GM21619 (cell line): Measurements from ENCODE around the gene PLEKHH2.
"Not testable (repeated sequence)": the region's sequence is repeated elsewhere in the genome, so short reads cannot be mapped to it uniquely, and the experiment has no call there.

Experiments
- ATAC-seq: cut with Tn5 transposase; IDR thresholded peaks from one replicate; pipeline ENCODE4 v1.9.1; 2021; ENCODE audit not compliant: unreplicated experiment

PLEKHH2 gene

GRCh38 chr2:43637030-43637803 is at the start of gene PLEKHH2:
TSS of gene PLEKHH2 (plus strand) at chr2:43637260. CDS start at chr2:43644674, 7,414 bp downstream.
- ATAC-seq: peak; percentile 100

GRCh38 chr2:43592443-43592842 is 44.6 kb upstream of the PLEKHH2 start:
- ATAC-seq: no peak

- no peak for ATAC-seq
Observed at GRCh38 chr2:43593254-43593653, 43.8 kb upstream of the PLEKHH2 start.

- ATAC-seq: no peak
Observed at GRCh38 chr2:43594875-43595274, 42.2 kb upstream of the PLEKHH2 start.

GRCh38 chr2:43595603-43596412 is 41.3 kb upstream of the PLEKHH2 start, which contains the start of gene THADA:
TSS of gene THADA (minus strand) at chr2:43596038. CDS start at chr2:43592392, 3,646 bp downstream.
- peak; percentile 99 for ATAC-seq

- ATAC-seq: not testable (repeated sequence)
Observed at GRCh38 chr2:43600596-43600995, 36.5 kb upstream of the PLEKHH2 start.

- ATAC-seq: no peak
Observed at GRCh38 chr2:43604674-43605073, 32.4 kb upstream of the PLEKHH2 start.

GRCh38 chr2:43605079-43605655 is 31.9 kb upstream of the PLEKHH2 start:
- no peak for ATAC-seq

- no peak for ATAC-seq
Observed at GRCh38 chr2:43605851-43606250, 31.2 kb upstream of the PLEKHH2 start.

- ATAC-seq: no peak
Observed at GRCh38 chr2:43609290-43609918, 27.7 kb upstream of the PLEKHH2 start.

- no peak for ATAC-seq
Observed at GRCh38 chr2:43610361-43610760, 26.7 kb upstream of the PLEKHH2 start.

- peak; percentile 80 for ATAC-seq
Observed at GRCh38 chr2:43611987-43612894, 24.8 kb upstream of the PLEKHH2 start.

GRCh38 chr2:43612944-43613343 is 24.1 kb upstream of the PLEKHH2 start:
- no peak for ATAC-seq

- no peak for ATAC-seq
Observed at GRCh38 chr2:43616967-43617680, 19.9 kb upstream of the PLEKHH2 start.

- ATAC-seq: no peak
Observed at GRCh38 chr2:43619511-43619910, 17.5 kb upstream of the PLEKHH2 start.

GRCh38 chr2:43622931-43623451 is 14.1 kb upstream of the PLEKHH2 start:
- no peak for ATAC-seq

- ATAC-seq: no peak
Observed at GRCh38 chr2:43631618-43632317, 5.3 kb upstream of the PLEKHH2 start.

- ATAC-seq: no peak
Observed at GRCh38 chr2:43634604-43635306, 2.3 kb upstream of the PLEKHH2 start.
